GM18520 (cell line): Measurements from ENCODE around the gene HOXD10.

Experiments used
- ATAC-seq: cut with Tn5 transposase; IDR thresholded peaks from one replicate; pipeline ENCODE4 v1.9.1; 2021; ENCODE audit not compliant: unreplicated experiment

HOXD10 gene

DNA sequence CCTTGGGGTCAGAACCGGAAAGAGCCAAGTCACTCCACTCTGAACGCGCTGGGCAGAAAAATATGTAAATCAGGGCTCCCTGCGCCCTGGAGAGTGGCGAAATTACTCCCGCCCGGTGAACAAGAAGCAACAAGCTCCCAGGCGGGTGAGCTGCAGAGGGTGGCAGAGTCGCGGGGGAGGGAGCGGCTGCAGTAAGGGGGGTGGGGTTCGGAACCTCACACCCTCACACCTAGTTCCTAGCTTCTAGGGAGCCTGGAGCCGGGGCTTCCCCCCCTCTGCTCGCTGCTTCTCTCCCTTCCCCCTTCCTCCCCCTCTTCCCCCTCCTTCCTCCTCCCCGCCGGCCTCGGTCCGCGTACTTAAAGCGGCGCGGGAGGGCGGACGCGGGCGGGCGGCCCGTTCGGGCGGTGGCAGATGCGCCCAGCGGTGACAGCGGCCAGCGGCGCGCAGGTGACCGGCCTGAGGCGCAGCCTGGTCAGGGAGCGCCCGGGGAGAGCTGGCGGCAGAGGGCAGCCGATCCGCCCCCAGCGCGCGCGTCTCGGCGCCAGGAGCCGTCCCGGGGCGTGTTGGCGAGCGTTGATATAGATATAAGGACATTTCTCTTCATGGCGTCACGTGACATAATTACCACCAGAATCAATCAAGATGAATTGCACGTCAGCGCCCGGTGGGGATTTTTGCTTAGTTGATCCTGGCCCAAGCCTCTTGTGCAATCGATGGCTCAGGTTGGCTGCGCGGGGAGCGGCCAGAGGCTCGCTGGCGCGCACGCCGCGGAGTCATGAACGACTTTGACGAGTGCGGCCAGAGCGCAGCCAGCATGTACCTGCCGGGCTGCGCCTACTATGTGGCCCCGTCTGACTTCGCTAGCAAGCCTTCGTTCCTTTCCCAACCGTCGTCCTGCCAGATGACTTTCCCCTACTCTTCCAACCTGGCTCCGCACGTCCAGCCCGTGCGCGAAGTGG lies 9.7 kb upstream of the HOXD10 start, which contains the start of gene HOXD11:
Gene HOXD11, plus strand, starts transcription at position 700 of the 959 bp plus-strand sequence. Its CDS starts 76 bp downstream, at position 776.
- ATAC-seq, result no peak

DNA sequence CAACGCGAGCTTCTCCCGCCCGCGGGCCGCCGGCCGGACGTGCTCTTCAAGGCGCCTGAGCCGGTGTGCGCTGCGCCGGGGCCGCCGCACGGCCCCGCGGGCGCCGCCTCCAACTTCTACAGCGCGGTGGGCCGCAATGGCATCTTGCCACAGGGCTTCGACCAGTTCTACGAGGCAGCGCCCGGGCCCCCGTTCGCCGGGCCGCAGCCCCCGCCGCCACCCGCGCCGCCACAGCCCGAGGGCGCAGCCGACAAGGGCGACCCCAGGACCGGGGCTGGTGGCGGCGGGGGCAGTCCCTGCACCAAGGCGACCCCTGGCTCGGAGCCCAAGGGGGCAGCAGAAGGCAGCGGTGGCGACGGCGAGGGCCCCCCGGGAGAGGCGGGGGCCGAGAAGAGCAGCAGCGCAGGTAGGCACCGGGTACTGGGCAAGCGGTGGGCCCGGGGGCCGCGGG lies 8.8 kb upstream of the HOXD10 start:
- ATAC-seq, result no peak

DNA sequence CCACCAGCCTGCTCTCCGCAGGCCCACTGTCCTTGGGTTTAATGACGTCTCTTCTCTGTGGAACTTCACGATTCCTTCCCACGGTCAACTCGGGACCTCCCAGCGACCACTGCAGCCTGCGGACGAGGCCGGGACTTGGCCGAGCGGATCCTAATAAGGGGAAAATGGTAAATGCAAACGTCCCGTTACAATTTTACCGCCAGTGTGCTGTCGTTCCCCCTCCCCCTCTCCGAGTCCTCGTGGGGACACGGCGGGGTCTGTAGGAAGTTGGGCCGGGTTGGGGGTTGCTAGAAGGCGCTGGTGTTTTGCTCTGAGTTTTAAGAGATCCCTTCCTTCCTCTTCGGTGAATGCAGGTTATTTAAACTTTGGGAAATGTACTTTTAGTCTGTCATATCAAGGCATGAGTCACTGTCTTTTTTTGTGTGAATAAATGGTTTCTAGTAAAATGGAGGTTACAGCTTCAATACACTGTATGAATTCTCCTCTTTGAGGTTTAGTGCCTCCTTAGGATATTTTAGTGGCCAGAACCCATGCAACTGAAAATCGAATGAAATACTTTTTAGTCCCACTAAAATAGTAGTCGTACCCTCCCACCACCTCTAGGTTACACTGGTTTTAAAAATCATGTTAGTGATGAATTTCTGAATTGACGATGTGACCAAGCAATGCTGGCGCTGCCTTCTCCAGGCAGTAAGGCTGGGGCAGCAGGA lies 7.2 kb upstream of the HOXD10 start:
- ATAC-seq, result no peak

DNA sequence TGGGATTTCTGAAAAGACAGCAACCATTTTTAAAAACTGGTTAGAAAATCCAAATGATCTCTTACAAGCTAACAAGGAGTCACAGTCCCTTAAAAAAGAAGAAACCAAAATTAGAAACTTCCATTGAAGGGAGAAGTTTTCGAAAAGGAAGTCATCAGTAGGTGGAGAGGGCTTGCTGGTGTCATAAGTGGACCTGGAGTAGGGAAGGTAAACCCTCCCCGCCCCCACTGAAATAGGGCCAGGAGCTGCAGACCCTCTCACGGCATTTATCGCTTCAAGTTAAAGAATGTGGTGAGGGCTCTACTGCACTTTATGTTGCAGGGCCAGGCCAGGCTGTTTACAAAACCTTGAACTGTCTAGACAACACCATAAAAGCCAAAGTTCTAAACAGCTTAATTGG lies 6.6 kb upstream of the HOXD10 start:
- no peak for ATAC-seq

DNA sequence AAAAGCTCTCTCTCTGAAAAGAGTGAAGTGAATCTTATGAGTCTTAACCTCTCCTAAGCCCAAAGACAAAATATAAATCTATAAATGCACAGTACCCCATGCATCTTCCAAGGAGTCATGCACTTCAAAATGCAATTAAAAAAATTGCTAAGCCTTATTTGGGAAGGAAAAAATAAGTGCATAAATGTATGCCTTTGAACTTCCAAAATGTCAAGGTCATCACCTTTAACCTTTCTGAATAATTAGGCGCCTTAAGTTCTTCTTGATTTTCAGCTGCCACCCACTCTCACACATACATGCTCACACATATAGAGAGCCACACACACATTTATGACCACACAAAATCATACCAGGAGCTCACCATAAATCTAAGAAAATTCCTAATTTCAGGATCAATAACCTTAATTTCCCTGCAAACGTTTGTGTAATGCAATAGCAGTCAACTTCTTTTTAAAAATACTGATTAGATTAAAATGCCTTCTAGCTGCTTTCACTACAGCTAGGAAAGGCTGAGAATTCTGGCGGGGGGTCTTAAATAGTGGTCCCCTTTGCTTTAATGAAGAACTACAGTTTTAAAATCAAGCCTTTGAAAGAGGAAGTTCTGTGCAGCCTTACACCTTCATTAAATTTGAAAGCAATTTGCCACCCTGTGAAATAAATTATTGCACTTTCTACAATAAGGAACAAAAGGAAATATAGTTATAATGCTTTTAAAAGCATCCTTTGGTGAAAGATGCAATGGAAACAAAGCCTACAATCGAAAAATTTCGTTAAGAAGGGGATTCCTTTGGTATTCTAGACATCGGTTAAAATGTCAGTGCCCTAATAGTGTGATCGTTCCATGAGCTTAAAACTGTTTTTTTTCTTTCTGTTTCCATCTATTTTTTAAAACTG lies 5.9 kb upstream of the HOXD10 start:
- no peak for ATAC-seq

DNA sequence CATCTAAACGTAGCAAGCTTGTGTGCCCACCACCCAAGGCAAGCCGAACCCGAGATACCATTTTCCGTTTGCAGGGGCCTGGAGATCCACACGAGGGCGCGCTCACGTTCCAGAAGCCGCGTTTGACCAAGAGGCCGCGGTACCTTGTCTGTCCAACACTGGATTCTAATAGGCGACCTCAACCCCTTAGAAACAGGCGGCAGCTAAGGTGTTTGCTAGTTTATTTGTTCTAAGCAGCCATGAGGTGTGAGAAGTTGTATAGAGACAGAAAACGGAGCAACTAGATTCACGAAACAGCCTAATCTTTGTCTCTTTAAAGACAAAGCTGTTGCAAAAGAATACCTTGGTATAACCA lies 5.3 kb upstream of the HOXD10 start:
- ATAC-seq, result no peak

DNA sequence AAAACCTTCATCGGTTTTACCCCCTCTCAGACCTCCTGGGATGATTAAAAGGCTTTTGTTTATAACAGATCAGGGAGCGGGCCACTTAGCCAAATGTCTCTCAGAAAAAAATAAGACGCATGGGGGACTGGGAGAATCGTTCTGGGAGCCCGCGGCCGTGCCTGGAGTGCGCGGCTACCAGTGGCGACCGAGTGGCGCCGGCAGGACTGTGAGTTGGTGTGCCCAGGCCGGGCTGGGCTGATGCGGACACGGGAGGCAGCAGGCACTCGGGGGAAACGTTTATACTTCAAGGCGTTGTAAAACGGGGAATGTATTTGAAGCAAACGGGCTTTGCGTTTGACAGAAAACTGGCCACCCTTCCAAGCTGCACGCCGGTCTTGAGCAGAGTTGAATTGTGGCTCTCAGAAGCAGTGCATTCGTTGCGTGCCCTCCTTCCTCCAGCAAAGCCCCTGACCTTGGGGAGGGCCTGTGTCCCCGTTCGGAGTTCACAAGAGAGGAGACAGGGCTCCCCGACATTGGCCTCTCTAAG lies 4.7 kb upstream of the HOXD10 start:
- no peak for ATAC-seq

DNA sequence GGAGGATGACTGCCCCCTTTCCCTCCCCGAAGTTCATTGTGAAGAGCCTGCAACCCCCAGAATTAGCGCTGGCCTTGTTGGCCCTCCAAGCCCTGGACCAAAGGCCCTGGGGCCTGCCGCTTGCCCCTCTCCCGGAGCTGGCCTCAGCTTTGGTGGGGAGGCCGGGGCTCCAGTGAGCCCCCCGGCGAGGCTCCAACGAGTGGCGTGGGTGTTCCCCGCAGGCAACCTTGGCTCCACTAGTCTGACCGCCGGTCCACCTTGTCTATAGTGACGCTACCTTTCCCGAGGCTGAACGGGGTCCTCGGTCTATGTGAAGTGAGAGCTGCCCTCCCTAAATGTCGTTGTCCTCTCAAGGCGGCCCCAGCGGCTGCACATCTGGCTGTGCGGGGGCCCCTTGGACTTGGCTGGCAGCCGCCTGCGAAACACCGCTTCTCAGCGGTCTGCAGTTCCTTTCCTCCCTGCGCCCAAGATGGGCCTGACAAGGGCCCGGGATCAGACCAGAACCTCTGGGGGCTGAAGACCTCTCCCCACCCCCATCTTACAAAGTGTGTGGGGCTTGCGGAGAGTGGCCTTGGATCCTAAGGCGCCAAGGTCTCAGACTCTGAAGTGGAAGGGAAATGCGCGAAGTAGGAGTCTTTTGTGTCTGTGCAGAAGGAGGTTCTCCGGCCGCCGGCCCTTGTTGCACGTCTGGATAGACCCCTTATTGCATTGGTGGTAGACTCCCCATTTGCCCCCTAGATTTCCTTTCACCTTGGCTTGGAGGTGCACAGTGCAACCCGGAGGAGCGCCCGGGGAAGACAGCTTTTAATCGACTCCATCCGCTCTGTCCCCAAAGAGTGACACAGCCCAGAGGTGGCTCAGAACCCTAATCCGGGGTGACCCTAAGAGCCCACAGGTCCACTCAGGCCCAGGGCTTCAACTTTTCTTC lies 3.9 kb upstream of the HOXD10 start:
- ATAC-seq, result no peak

DNA sequence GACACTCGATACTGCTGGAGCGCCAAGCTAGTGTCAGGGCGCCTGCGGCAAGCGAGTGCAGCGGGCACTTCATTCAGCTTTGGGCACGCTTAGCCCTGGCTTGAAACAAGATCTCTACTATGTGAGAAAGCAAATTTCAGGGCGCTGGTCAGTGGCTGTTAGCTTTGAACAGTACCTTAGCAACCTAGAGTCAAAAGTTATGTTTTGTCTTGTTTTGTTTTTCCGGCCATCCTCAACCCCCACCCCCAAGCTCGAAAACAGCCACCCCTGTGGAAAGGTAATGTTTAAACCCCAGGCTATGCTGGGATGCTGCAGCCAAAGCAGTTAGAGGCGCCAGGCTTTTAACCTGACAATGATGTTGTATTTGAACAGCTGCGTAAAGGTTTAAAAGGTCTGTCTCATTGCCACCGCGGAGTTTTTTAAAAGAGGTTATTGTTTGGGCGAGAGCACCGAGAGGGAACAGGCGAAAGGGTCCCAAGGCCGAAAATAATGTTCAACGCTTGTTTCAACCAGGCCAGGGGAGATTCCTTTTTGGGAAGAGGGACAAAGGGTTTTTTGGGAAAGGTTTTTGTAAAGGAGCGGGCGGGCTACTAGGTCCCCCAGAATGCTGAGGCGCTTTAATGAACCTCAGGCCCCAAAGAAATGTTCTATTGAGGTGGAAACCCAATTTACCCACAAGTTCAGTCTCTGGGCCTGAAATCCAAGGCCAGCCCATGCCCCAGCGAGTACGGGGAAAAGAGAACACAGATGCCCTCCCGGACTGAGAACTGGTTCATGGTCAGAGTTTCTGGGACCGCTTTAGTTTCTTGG lies 2.3 kb upstream of the HOXD10 start:
- ATAC-seq, result no peak

DNA sequence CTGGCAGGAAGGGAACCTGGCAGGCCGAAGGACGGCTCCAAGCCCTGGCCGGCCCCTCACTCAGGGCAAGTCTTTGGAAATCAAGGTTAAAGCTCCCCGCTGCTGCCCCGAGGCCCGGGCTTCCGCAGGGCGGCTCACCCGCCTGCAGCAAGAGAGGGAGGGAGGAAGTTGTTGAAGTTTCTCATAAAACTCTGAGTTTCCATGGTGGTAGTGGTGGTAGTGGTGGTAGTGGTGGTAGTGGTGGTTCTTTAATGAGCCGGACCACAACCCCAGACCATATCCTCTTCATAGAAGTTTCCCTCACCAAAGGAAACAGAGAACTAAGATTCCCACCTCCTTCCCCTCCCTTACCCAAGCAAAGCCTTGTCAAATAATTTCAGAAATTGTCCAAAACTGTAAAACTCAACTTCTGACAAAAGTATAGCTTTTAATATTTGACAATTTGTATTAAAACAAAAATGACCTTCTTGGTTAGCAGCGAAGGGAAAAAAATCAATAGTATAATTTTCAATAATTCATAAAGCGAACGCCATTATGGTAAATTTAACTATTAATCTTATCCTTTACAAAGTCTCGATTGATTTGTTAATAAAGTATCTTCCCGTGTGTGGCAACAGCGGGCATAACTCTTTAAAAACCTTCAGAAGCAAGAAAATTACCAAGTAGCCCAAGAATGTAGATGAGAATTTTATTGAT lies 1.5 kb upstream of the HOXD10 start:
- no peak for ATAC-seq

DNA sequence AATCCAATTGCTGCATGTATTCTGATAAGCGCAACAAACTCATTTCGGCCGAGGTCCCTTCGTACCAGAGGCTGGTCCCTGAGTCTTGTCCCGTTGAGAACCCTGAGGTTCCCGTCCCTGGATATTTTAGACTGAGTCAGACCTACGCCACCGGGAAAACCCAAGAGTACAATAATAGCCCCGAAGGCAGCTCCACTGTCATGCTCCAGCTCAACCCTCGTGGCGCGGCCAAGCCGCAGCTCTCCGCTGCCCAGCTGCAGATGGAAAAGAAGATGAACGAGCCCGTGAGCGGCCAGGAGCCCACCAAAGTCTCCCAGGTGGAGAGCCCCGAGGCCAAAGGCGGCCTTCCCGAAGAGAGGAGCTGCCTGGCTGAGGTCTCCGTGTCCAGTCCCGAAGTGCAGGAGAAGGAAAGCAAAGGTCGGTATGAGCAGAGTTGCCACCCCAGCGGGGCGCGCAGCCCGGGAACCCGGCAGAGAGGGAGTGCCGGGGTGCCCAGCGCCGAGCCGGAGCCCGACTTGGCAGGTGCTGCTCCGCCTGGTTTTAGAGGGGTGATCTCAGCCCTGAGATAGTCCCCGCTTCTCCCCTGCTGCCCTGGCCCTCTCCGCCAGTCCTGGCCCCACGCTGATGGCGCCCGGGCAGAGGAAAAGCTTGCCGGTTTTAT lies 714 bp downstream of the HOXD10 start:
- ATAC-seq, result no peak

DNA sequence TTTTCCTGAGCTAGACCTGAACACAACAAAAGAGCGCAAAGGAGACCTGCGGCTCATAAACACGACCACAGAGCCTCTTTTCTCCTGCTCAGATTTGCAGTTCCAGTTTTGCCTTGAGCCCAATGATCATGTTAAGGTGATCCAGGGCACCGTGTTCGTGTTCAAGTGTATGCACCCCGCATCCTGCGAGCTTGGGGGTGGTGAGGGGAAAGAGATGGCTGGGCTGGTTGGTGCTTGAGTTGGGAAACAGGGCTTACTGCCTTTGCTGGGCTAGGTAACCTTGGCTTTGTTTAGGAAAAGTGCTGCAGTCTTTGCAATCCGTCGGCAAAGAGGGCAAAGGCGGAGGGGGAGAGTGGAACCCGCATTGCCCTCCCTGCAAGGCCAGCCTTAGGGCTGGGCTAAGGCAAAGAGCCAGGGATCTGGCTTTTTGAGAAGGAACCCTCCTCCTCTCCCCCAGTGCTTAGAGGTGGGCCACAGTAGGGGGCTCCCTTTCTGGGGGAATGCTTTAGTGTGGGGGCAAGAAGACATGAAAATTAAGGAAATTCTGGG lies 1.3 kb downstream of the HOXD10 start:
- no peak for ATAC-seq

DNA sequence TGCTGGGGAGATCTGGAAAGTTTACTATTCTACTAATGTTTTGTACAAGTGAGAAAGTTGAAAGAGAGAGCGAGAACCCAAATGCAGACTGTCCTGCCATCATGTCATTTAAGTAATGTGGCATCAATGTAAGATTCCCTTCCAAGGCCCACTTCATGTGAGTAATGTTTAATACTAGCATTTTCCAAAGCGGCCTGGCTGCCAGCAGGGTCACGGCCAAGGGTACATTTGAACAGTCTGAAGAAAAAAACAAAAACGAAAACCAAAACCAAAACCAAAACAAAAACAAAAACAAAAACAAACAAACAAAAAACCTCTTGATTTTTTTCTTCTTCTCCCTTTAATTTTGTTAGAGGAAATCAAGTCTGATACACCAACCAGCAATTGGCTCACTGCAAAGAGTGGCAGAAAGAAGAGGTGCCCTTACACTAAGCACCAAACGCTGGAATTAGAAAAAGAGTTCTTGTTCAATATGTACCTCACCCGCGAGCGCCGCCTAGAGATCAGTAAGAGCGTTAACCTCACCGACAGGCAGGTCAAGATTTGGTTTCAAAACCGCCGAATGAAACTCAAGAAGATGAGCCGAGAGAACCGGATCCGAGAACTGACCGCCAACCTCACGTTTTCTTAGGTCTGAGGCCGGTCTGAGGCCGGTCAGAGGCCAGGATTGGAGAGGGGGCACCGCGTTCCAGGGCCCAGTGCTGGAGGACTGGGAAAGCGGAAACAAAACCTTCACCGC lies 2.2 kb downstream of the HOXD10 start:
- ATAC-seq, result no peak

DNA sequence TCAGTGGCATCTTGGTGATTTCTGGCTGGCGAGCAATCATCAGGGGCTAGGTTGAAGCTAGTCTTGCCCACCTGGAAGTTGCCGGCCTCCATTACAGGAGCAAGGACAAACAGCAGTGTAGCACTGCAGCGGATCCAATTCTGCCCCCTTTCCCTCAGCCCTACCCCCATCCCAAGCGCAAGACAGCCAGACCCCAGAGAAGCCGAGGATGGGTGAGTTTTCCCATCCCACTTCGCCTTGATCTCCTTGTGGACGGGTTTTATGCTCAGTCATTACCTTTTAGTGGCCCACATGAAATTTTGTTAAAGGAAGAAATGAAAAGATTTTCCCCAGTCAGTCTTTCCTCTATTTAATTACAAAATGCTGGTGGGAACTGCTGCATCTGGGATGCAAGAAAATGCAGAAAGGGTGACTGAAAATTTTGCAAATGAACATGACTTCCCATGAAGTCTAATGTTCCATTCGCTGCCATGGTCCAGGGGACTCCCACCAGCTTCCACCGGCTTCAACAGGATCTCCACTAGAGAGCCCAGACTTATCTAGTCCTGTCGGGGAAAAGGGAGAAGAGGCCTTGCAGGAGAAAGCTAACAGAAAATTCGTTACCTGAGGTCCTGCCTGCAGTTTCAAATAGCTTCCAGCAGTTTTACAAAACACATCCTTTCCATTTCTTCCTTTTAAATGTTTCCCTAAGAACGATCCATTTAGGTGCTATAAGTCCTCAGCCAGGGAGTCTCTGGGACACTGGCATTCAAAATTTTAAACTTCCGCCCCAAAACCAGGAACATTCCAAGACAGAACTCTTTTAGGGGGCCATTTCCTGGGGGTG lies 4.0 kb downstream of the HOXD10 start:
- no peak for ATAC-seq

DNA sequence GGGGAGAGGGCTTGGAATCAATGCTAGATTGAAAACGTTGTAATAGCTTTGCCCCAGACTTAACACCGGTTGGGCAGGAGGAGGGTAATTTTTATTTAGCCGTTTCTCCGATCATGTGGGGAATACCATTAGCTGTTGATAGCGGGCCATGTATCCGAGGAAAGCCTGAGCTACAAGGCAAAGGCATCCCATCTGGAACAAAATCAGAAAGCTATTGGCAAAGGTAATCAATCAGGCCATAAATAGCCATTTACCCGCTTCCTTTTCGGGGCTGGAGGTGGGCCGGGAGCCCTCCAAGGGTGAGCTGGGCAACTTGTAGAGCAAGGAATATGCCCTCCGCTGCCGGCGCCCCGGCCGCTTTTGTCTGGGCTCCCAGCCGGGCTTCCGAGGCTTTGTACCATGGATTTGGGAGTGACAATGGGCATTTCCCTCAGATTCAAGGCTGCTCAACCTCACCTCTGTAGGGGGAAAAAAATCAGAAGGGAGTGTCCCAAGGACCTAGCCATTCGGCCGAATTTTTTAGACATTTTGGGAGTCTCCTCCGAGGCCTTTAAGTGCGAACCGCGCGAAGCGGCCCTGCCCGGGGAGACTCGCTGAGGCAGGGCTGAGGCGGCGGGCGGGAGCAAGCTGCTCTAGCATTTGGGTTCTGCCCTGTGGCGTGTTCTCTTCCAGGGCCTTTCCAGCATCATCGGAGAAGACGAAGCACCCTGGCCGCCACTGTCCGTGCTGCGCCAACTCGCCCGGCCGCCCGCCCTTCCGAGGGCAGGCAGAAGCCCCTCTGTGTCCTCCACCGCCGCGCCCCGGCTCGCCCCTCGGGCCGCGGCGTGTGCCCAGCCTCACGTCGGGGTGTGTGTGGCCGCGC lies 4.8 kb downstream of the HOXD10 start:
- ATAC-seq, result no peak
